ENCODE data around the gene MPHOSPH8. TPM values are rescaled to one million over a fixed set of nuclear protein-coding genes. Genes with fewer than 3 reads are reported as not detected.

The MPHOSPH8 gene, protein sequence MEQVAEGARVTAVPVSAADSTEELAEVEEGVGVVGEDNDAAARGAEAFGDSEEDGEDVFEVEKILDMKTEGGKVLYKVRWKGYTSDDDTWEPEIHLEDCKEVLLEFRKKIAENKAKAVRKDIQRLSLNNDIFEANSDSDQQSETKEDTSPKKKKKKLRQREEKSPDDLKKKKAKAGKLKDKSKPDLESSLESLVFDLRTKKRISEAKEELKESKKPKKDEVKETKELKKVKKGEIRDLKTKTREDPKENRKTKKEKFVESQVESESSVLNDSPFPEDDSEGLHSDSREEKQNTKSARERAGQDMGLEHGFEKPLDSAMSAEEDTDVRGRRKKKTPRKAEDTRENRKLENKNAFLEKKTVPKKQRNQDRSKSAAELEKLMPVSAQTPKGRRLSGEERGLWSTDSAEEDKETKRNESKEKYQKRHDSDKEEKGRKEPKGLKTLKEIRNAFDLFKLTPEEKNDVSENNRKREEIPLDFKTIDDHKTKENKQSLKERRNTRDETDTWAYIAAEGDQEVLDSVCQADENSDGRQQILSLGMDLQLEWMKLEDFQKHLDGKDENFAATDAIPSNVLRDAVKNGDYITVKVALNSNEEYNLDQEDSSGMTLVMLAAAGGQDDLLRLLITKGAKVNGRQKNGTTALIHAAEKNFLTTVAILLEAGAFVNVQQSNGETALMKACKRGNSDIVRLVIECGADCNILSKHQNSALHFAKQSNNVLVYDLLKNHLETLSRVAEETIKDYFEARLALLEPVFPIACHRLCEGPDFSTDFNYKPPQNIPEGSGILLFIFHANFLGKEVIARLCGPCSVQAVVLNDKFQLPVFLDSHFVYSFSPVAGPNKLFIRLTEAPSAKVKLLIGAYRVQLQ
- total RNA-seq, result 15.3 and 16.5 TPM in 2 replicates

DNA sequence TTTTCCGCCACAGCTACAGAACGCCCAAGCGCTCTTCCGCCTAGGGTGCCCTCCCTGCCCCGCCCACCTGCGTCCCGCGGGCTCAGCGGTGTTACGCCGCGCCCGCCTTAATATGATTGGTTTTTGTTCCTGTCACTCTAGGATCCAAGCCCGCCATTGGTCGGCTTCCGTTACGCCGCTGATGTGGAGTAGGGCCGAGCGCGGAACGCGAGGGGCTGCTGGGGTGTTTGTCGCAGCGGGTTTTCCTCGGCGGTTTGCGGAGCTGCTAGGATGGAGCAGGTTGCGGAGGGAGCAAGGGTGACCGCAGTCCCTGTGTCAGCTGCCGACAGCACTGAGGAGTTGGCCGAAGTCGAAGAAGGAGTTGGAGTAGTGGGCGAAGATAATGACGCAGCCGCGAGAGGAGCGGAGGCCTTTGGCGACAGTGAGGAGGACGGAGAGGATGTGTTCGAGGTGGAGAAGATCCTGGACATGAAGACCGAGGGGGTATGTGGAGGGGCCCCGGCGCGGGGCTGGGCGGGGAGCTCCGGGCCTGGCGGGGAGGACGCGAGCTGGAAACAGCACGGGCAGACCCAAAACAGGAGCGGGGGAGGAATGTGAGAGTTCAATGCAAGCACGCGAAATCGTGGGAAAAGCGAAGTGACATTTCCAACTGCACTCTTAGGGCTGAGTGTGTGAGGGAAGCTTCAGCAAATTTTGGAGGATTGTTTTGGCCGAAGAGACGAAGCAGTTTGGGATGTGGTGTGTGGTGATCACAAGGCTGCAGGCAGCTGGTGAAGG lies at the start of gene MPHOSPH8:
Gene MPHOSPH8 (plus strand): TSS at position 181 of the 777 bp plus-strand sequence. CDS start 90 bp downstream, at position 271.

Other genes starting within 250 kb of the MPHOSPH8 start
- gene TPTE2, start 72.1 kb upstream of the MPHOSPH8 start, total RNA-seq, result not detected in 2 replicates
- 23.0 and 28.6 TPM in 2 replicates for gene PSPC1, start 149.3 kb downstream of the MPHOSPH8 start, total RNA-seq
- 6.3 and 9.9 TPM in 2 replicates for gene ZMYM5, start 230.0 kb downstream of the MPHOSPH8 start, total RNA-seq